SKM-1 (cell line): ENCODE data around the gene CELA2A.
"Not testable (repeated sequence)": the region's sequence is repeated elsewhere in the genome, so short reads cannot be mapped to it uniquely, and the experiment has no call there.

Experiments used
- DNase-seq: peaks from one replicate; lab custom pipeline; 2025; ENCODE audit not compliant: unreplicated experiment; lab: John Stamatoyannopoulos, UW

CELA2A gene

DNA sequence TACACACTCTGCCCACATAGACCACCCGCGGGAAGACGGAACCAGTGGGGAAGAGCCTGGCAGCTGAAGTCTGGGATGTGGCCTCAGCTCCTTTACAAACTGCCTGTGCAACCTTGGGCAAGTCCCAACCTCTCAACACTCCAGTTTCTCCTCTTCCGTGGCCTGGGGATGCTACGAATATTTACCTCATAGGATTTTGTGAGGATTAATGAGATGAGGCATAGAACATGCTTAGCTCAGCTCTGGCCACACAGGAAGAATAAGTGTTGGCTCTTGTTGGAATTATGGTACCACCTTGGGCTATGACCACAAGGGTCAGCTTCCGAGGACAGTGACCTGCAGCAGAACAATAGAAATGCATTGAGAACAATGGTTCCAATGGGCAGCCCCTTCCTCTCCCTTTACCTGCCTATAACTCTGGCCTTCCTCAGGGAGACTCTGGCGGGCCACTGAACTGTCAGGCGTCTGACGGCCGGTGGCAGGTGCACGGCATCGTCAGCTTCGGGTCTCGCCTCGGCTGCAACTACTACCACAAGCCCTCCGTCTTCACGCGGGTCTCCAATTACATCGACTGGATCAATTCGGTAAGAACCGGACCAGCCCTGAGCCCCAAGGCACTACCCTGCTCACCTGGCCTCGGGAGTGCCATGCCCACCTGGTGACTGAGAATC, 10.6 kb downstream of the CELA2A start:
- DNase-seq: not testable (repeated sequence)

DNA sequence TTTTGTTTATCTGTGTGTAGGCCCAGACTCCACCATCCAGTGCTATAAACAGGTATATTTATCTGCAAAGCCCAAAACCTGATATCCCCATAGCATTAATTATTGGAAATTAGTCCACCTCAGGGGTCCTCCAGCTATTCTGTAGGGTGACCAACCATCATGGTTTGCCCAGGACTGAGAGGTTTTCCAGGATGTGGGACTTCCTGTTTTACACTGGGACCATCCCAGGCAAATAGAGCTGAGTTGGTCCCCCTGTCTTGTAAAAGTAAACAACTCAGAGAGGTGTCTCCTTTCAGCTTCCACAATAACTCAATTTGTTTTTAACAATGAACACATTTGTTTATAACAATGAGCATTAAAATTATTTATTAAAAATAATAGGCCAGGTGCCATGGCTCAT, 11.6 kb downstream of the CELA2A start:
- DNase-seq: no peak

DNA sequence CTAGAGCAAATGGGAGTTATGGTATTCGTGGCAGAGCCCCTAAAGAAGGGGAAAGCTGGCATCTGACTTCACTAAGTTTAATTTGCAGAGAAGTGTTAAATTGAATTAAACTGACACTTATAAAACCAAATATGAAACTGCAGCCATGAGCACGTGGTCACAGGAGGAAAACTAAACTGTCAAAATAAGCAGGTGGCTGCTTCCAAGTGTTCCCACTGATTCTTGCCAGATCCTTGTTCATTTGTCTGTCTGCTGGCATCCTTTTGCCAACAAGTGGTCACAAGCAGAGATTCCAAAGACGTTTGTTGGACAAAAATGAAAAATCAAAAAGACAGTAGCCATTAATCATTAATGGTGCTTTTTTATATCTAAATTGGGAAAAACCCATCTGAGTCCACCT, 12.8 kb downstream of the CELA2A start:
- no peak for DNase-seq

DNA sequence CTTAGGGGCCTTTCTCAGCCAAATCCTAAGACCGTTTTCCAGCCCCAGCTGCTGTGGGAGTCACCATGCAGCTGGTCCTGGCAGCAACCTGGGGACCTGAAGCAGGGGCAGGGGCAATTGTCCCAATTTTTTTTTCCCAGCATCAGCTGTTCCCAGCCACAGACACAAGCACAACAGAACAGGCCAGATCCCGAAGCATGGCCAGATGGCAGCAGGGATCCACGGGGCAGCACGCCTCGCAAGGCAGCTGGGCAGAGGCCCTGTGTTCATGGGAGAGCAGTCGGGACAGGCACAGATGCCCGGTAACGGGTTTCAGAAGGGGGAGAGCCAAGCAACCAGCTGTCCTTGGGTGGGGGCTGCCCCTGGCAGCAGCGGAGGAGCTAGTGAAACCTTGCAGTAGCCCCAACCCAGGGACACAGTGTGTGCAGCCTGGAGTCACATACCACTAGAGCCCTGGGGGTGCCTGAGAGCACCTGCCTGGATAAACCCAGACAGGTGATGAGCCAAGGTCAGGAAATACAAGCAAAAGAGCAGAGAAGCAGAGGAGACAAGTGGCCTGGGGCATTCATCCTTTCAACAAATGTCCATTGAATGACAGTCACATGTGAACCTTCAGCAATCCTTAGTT, 13.4 kb downstream of the CELA2A start:
- DNase-seq: not testable (repeated sequence)

DNA sequence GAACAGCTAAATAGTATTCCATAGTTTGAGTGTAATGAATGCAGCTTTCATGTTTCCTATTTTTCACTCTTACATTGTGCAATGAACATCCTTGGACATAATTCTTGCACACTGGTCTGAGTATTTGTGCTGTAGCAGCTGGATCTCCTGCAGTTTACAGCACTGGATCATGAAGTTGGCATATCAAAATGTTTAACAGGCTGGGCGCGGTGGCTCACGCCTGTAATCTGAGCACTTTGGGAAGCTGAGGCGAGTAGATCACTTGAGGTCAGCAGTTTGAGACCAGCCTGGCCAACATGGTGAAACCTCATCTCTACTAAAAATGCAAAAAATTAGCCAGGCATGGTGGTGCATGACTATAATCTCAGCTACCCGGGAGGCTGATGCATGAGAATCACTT, 14.5 kb downstream of the CELA2A start:
- not testable (repeated sequence) for DNase-seq

DNA sequence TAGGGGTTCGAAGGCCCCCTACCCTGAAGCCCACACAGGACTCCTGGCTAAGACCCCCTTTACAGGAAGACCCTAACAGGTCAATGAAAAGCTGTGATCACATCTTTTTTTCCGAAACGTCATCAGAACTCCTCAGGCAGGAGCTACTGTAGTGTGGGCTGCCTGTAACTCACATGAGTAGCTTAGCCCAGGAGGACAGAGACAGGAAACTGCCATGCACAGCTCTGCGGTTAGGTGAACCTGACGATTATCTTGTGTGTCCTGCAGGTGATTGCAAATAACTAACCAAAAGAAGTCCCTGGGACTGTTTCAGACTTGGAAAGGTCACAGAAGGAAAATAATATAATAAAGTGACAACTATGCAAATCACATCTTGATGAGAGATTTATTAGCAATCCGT, 15.2 kb downstream of the CELA2A start:
- DNase-seq: not testable (repeated sequence)

DNA sequence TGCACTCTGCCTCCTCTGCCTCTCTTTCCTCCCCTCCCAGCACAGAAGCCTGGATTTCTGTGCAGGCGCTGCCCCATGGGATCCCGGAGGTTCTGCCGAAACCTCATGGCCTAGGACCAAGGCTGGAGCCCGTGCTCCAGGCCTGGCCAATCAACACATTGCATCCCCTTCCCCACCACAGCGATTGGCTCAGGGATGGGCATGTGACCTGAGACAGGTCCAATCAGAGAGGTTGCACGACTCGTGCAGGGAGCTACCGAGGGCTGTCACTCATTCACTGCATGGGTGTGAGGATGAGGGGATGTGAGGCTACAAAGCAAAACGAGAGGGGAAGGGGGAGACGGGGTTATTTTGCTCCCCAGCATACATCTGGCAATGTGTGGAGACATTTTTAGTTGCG, 16.1 kb downstream of the CELA2A start:
- DNase-seq: no peak

DNA sequence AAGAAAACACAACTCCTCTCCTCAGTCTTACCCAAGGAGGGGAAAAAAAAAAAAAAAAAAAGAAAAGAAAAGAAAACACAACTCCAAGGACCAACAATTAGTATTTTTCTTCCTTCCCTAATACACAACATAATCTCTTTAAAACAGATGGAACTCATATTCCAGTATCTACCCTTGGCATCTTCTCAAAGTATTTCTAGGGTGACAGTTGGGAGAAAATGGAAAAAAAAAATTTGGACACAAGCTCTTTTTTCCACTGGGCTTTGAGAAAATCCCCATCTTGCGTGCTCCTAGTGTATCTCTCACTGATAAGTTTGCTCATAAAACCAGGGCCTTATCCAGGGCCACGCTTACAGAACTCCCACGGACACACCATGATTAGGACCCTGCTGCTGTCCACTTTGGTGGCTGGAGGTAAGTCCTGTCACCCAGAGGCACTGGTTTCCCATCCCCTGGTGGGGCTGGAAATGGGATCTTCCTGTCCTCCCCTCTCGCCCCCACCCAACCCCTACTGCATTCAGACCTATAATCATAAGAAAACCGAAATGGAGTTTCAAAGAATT, 19.3 kb downstream of the CELA2A start, which contains the start of gene CELA2B:
Gene CELA2B, plus strand, starts transcription at position 353 of the 563 bp plus-strand sequence. Its CDS starts 22 bp downstream, at position 375.
- DNase-seq: no peak

DNA sequence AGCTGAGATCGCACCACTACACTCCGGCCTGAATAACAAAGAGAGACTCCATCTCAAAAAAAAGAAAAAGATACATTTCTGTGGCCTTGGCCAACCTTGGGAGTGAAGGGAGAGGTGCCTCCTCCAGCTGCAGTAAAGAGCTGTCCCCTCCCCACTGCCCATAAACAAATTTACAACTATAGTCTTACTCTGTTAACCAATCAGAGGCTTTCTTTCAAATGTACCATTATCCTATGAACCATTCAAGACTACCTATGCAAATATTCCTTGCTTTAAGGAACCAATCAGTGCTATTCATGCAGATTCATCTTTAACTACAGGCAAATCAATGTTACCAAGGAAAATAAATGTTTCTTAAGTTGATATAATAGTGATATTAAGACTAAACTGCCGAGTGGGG, 20.4 kb downstream of the CELA2A start:
- no peak for DNase-seq

DNA sequence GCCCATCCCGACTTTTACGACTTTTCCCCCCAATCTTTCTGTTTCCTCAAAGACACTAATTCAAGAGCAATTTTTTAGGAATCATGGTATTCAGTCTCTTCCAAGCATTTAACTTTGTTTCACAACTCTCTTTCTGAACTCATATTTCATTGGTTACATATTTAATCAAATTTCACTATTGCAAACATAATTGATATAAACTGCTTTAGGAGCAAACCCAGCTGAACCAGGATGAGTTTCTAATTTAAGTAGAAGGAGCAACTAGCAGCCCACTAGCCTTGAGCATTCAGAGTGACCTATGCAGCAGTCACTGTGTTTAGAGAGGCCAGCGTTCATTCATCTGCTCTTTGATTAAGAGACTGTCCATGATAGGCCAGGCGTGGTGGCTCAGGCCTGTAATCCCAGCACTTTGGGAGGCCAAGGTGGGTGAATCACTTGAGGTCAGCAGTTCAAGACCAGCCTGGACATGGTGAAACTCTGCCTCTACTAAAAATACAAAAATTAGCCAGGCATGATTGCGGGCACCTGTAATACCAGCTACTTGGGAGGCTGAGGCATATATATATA, 21.2 kb downstream of the CELA2A start:
- no peak for DNase-seq

DNA sequence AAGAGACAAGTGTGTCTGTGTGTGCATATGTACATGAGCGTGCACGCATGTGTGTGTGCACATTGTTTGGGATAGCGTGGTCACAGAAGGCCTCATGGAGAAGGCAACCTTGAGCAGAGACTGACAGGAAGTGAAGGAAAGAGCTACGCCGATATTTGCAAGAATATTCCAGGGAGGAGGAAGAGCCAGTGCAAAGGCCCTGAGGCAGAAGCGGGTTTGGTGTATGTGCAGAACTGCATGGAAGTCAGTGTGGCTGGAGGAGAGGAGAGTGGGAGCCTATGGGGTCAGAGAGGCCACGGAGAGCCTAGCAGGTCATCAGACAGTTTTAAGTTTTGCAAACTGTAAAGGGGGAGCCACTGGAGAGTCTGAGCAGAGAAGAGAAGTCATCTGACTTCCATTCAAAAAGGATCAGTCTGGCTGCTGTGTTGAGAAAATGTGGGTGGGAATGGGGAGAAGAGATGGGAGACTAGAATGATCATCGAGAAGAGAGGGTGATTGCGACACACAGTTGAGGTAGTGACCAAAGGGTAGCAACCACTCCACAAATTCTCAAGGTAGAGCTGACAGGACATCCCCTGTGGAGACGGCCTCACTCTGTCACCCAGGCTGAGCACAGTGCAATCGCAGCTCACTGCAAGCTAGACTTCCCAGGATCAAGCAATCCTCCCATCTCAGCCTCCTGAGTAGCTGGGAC, 23.3 kb downstream of the CELA2A start:
- no peak for DNase-seq

DNA sequence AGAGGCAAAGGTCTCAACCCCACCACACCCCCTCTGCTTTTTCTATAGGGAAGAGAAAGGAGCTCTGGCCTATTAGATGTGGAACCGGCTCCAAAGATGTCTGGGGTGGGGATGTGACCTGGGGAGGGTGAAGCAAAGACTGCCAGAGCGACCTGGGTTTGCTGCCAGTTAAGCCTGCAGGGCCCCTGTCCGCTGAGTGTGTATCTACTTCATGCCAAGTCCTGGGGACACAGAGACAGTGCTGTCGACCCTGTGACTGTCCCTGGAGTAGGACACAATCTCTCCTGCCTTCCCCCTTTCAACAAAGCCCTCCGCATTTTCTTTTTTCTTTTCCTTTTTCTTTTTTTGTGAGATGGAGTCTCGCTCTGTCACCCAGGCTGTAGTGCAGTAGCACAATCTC, 25.9 kb downstream of the CELA2A start:
- not testable (repeated sequence) for DNase-seq

DNA sequence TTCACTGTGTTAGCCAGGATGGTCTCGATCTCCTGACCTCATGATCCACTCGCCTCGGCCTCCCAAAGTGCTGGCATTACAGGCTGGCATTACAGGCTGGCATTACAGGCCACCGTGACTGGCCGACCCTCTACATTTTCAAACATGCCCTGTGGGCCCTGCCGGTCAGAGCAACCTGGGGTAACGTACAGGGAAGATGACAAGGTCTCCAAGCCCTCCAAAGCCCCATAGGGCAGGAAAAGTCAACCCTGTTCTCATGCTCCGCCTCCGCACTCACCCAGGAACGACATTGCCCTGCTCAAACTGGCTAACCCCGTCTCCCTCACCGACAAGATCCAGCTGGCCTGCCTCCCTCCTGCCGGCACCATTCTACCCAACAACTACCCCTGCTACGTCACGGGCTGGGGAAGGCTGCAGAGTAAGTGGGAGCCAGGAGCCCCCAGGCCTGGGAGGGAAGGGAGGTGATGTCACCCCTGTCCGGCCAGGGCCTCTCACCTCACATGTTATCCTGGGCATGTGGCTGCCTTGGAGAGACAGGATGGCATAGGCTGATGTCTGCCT, 26.5 kb downstream of the CELA2A start:
- DNase-seq: not testable (repeated sequence)

DNA sequence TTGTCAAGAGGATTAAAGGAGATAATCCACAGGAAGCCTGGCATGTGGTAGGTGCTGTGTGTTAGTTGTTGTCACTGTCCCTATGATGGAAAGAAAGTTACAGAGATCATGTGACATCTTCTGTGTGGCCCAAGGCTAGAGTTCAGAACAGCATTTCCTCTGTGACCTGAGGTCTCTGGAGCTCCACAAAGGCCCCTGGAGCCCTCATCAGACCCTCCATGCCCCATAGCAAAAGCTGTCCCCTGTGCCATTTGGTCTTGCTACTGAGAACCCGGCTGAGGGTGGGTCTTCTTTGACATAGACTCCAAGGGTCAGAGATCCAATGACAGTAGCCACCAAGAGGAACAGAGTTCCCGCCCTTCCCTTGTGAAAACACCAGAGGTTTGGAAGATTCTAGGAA, 27.4 kb downstream of the CELA2A start:
- no peak for DNase-seq

DNA sequence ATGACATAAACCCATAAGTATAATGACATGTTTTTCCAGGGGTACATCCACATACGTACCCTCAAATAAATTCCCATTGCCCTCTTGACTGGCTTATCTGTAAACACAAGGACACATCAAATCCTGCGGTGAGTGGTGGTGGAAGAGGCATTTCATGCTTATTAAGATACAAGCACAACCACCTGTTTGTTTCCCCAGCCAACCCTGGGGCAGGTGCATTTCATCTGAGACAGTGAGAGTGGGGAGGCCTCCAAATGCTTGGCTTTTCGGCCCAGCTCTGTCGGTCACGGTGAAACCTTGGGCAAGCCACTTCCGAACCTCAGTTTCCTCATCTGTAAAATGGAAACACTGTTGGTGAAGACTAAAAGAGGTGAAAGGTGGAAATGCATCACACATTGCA, 27.9 kb downstream of the CELA2A start:
- not testable (repeated sequence) for DNase-seq

DNA sequence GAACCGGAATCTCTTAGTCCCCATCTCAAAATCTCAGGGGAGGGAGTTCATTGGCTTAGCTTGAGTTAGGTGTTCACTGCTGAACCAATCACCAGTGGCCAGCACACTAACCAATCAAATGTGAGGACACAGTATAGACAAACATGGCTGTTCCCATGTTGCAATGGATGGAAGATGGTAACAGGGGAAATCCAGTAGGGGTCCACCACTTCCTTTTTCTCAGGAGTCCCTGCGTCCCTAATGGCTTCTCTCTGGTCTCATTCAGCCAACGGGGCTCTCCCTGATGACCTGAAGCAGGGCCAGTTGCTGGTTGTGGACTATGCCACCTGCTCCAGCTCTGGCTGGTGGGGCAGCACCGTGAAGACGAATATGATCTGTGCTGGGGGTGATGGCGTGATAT, 29.1 kb downstream of the CELA2A start:
- no peak for DNase-seq

DNA sequence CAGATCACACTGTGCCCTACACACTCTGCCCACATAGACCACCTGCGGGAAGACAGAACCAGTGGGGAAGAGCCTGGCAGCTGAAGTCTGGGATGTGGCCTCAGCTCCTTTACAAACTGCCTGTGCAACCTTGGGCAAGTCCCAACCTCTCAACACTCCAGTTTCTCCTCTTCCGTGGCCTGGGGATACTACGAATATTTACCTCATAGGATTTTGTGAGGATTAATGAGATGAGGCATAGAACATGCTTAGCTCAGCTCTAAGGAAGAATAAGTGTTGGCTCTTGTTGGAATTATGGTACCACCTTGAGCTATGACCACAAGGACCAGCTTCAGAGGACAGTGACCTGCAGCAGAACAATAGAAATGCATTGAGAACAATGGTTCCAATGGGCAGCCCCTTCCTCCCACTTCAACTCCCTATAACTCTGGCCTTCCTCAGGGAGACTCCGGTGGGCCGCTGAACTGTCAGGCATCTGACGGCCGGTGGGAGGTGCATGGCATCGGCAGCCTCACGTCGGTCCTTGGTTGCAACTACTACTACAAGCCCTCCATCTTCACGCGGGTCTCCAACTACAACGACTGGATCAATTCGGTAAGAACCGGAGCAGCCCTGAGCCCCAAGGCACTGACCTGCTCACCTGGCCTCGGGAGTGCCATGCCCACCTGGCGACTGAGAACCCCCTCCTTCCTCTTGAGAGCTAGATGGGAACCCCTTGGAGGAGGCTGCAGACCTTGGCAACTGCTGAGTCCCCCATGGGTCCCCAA, 30.5 kb downstream of the CELA2A start:
- not testable (repeated sequence) for DNase-seq

DNA sequence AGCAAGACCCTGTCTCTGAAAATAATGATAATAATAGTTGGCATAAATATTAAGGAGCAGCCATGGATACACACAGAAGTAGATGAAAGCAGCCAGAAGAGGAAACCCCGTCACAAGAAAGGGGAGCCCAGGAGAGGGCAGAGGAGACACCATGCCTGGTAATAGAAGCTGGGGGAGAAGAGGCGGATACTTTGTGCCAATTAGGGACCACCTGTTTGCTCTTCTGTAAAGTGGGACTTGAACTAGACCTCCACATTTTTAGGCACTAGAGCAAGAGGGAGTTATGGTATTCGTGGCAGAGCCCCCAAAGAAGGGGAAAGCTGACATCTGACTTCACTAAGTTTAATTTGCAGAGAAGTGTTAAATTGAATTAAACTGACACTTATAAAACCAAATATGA, 31.8 kb downstream of the CELA2A start:
- DNase-seq: no peak

DNA sequence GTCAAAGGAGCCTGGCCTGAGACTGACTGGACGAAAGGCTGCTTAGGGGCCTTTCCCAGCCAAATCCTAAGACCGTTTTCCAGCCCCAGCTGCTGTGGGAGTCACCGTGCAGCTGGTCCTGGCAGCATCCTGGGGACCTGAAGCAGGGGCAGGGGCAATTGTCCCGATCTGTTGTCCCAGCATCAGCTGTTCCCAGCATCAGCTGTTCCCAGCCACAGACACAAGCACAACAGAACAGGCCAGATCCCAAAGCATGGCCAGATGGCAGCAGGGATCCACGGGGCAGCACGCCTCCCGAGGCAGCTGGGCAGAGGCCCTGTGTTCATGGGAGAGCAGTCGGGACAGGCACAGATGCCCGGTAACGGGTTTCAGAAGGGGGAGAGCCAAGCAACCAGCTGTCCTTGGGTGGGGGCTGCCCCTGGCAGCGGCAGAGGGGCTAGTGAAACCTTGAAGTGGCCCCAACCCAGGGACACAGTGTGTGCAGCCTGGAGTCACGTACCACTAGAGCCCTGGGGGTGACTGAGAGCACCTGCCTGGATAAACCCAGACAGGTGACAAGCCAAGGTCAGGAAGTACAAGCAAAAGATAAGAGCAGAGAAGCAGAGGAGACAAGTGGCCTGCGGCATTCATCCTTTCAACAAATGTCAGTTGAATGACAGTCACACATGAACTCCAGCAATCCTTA, 32.7 kb downstream of the CELA2A start:
- DNase-seq: no peak

DNA sequence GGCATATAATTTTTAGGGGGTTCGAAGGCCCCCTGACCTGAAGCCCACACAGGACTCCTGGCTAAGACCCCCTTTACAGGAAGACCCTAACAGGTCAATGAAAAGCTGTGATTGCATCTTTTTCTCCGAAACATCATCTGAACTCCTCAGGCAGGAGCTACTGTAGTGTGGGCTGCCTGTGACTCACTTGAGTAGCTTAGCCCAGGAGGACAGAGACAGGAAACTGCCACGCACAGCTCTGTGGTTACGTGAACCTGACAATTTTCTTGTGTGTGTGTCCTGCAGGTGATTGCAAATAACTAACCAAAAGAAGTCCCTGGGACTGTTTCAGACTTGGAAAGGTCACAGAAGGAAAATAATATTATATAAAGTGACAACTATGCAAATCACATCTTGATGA, 34.5 kb downstream of the CELA2A start:
- DNase-seq: not testable (repeated sequence)
